Measurements from ENCODE around the gene PI4KA. TPM values are rescaled to one million over a fixed set of nuclear protein-coding genes. Genes with fewer than 3 reads are reported as not detected.
"Not testable (repeated sequence)": the region's sequence is repeated elsewhere in the genome, so short reads cannot be mapped to it uniquely, and the experiment has no call there.

Gene PI4KA
- total RNA-seq, 1 donor from 2014 or later: 24.4 TPM

- DNase-seq (ENCODE audit: low spot score): no peak
- Histone ChIP-seq H3K27me3 (no peaks in the 10 kb centered on the region), H4K20me1 (ENCODE audit: low read depth) (no peaks in the 10 kb centered on the region), H3K4me1 (no peaks in the 10 kb centered on the region), H3K27ac (no peak overlapping the region), H3K36me3 (no peaks in the 10 kb centered on the region), H3K79me2 (ENCODE audit: low read depth) (no peaks in the 10 kb centered on the region), H3F3A (ENCODE audit: low read depth) (no peaks in the 10 kb centered on the region), H3K4me2 (no peak overlapping the region), H2AFZ (replicated peaks) (no peak overlapping the region), H3K9ac (no peak overlapping the region), H3K9me3 (ENCODE audit: low read depth) (no peaks in the 10 kb centered on the region), H3K4me3 (no peak overlapping the region)
- Mint-ChIP-seq H3K4me3 (no peak overlapping the region), H3K36me3 (peaks cover 15% of the 10 kb centered on the region), H3K27me3 (ENCODE audit: insufficient read depth, low read depth) (no peaks in the 10 kb centered on the region), H3K9me3 (no peaks in the 10 kb centered on the region), H3K27ac (no peak overlapping the region), H3K4me1 (peaks cover 9% of the 10 kb centered on the region)
- TF ChIP-seq EZH2phosphoT487 (IDR thresholded peaks at IDR 0.05) (no peak), EZH2 (IDR thresholded peaks at IDR 0.05) (no peak), CTCF (IDR thresholded peaks at IDR 0.05) (no peak)
Measured at GRCh38 chr22:20720692-20721408, 137.8 kb downstream of the PI4KA start.

DNA sequence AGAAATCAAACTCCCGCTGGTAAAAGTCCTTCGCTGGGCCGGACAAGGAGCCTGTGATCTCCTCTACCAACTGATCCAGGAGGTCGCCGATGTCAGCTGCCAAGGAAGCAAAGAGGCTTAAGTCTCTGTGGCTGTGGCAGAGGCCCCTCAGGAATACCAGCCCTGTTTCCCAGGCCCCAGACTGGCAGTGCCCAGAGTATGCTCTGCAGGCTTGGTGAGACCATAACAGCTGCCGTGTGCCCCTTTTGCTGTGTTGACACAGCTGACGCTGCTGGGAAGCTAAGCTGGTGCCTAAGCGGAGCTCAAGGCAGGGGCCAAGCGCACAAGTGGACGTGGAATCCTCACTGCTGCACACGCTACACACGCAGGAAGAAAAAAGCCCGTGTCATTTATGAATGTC lies 139.9 kb downstream of the PI4KA start:
- not testable (repeated sequence) for H3K27me3 Mint-ChIP-seq (ENCODE audit: insufficient read depth, low read depth); H3F3A ChIP-seq (ENCODE audit: low read depth); H3K27ac Mint-ChIP-seq; H3K36me3 ChIP-seq; H3K9me3 ChIP-seq (ENCODE audit: low read depth); H3K79me2 ChIP-seq (ENCODE audit: low read depth); H3K4me1 ChIP-seq; H3K9me3 Mint-ChIP-seq; H3K4me1 Mint-ChIP-seq; H3K9ac ChIP-seq; H3K27ac ChIP-seq; H3K4me3 Mint-ChIP-seq; H3K4me3 ChIP-seq; H3K27me3 ChIP-seq; H2AFZ ChIP-seq (replicated peaks); H4K20me1 ChIP-seq (ENCODE audit: low read depth); DNase-seq (ENCODE audit: low spot score); H3K4me2 ChIP-seq
- H3K36me3 Mint-ChIP-seq: peaks cover 12% of the 10 kb centered on the region

- peaks cover 12% of the 10 kb centered on the region for H3K36me3 Mint-ChIP-seq
- not testable (repeated sequence) for H3K9ac ChIP-seq; H3K27me3 Mint-ChIP-seq (ENCODE audit: insufficient read depth, low read depth); H3K36me3 ChIP-seq; H3K4me3 ChIP-seq; H3K9me3 Mint-ChIP-seq; H3K4me3 Mint-ChIP-seq; H3K4me2 ChIP-seq; H3K9me3 ChIP-seq (ENCODE audit: low read depth); H4K20me1 ChIP-seq (ENCODE audit: low read depth); H3K27ac Mint-ChIP-seq; H3K4me1 Mint-ChIP-seq; H2AFZ ChIP-seq (replicated peaks); H3K27ac ChIP-seq; H3K4me1 ChIP-seq; H3K27me3 ChIP-seq; H3K79me2 ChIP-seq (ENCODE audit: low read depth); DNase-seq (ENCODE audit: low spot score); H3F3A ChIP-seq (ENCODE audit: low read depth)
Measured at GRCh38 chr22:20717981-20718380, 140.6 kb downstream of the PI4KA start.

DNA sequence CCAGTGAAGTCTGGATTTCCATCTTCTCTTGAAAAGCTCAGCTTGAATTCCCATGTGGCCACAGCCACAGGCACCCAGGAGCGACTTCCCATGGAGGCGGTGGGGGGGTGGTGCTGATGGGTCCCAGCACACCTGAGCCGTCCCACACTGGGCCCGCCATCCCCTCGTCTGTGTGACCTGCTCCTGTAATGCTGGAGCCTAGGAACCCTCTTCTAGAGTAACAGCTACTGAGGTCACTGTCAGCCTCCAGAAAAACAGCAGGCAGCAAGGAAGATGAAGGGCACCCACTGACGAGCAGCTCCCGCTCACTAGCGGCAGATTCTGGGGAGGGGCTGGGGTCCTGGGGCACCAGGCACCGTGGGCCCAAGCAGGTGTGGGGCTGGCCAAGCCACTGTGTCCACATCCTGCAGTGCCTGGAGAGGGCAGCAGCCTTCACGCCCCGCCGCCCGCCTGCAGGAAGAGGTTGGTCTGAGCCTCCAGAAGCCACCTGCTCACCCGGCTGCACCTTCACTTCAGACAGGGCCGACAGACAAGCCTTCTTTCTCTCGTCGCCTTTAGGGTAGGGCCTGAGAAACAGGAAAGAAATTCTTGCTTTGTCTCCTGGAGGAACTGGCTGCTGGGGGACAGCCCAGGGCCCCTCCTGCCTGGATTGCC lies 141.3 kb downstream of the PI4KA start:
- not testable (repeated sequence) for H3K9ac ChIP-seq; DNase-seq (ENCODE audit: low spot score); H4K20me1 ChIP-seq (ENCODE audit: low read depth); H3K9me3 Mint-ChIP-seq; H3K9me3 ChIP-seq (ENCODE audit: low read depth); H3F3A ChIP-seq (ENCODE audit: low read depth); H3K27me3 Mint-ChIP-seq (ENCODE audit: insufficient read depth, low read depth); H3K27ac Mint-ChIP-seq; H3K27me3 ChIP-seq; H3K36me3 ChIP-seq; H3K27ac ChIP-seq; H3K4me3 ChIP-seq; H2AFZ ChIP-seq (replicated peaks); H3K4me2 ChIP-seq; H3K79me2 ChIP-seq (ENCODE audit: low read depth); H3K4me3 Mint-ChIP-seq; H3K4me1 Mint-ChIP-seq; H3K4me1 ChIP-seq
- H3K36me3 Mint-ChIP-seq: peaks cover 10% of the 10 kb centered on the region

GRCh38 chr22:20713116-20713515 lies 145.5 kb downstream of the PI4KA start:
- not testable (repeated sequence) for H3K79me2 ChIP-seq (ENCODE audit: low read depth); H3K27ac Mint-ChIP-seq; H3K4me3 Mint-ChIP-seq; H3F3A ChIP-seq (ENCODE audit: low read depth); H2AFZ ChIP-seq (replicated peaks); H3K4me1 Mint-ChIP-seq; H3K9me3 ChIP-seq (ENCODE audit: low read depth); H3K27ac ChIP-seq; H3K36me3 ChIP-seq; H3K36me3 Mint-ChIP-seq; H3K27me3 ChIP-seq; H3K9me3 Mint-ChIP-seq; DNase-seq (ENCODE audit: low spot score); H3K4me1 ChIP-seq; H3K4me3 ChIP-seq; H4K20me1 ChIP-seq (ENCODE audit: low read depth); H3K9ac ChIP-seq; H3K4me2 ChIP-seq; H3K27me3 Mint-ChIP-seq (ENCODE audit: insufficient read depth, low read depth)

DNA sequence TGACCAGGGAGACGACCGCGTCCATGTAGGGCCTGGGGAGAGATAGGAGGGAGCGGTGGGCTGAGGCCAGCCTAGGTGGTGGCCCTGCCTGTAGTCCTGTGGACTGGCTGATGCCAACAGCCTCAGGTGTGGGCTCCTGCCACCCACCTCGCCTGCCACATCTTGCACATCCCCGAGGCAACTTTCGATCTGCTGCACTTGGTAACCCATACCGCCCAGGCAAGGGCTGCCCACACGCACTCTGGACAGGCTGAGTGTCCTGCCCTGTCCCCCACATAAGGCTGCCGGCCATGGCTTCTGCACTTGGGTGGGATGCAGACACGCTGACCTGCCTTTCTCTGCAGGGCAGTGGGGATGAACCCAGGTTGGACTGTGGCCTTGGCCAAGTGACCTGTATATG lies 148.6 kb downstream of the PI4KA start:
- H3K27ac Mint-ChIP-seq; H3K9me3 ChIP-seq (ENCODE audit: low read depth); H4K20me1 ChIP-seq (ENCODE audit: low read depth); H3K4me3 Mint-ChIP-seq; H3K4me3 ChIP-seq; H3F3A ChIP-seq (ENCODE audit: low read depth); H3K27me3 Mint-ChIP-seq (ENCODE audit: insufficient read depth, low read depth); H3K4me1 Mint-ChIP-seq; H3K36me3 Mint-ChIP-seq; H3K4me1 ChIP-seq; DNase-seq (ENCODE audit: low spot score); H3K9ac ChIP-seq; H2AFZ ChIP-seq (replicated peaks); H3K4me2 ChIP-seq; H3K79me2 ChIP-seq (ENCODE audit: low read depth); H3K27ac ChIP-seq; H3K36me3 ChIP-seq; H3K9me3 Mint-ChIP-seq: not testable (repeated sequence)
- peaks cover 10% of the 10 kb centered on the region for H3K27me3 ChIP-seq

DNA sequence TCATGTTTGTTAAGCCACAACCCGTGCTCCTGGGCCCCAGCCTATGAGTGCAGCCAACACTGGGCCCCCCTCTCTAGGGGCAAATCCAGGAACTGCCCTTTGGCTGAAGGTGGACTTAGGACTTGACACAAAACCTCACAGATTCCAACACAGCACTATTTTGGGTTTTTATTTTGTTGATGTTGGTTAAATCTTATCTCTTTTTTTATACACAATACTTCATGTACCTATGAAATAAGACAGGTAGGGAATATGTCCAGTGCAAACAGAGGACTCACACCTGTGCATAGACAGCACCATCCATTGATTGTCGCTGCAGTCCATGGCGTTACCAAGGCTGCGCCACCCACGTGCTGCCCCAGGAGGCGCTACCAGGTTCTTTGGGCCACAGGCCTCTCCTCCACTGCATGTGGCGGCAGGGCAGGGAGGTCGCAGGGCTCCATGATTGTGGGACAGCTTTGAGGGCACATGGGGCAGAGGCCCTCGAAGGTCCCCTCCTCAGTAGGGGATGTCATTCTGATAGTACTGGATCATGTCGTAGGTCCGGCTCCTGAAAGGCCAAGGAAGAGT lies 151.0 kb downstream of the PI4KA start:
- H3K4me1 ChIP-seq; H2AFZ ChIP-seq (replicated peaks); H3K36me3 ChIP-seq; H4K20me1 ChIP-seq (ENCODE audit: low read depth); H3K27ac Mint-ChIP-seq; H3K9me3 ChIP-seq (ENCODE audit: low read depth); H3K9me3 Mint-ChIP-seq; H3K4me3 ChIP-seq; DNase-seq (ENCODE audit: low spot score); H3K4me3 Mint-ChIP-seq; H3K9ac ChIP-seq; H3K27ac ChIP-seq; H3K79me2 ChIP-seq (ENCODE audit: low read depth); H3K4me2 ChIP-seq; H3K36me3 Mint-ChIP-seq; H3K4me1 Mint-ChIP-seq: not testable (repeated sequence)
- Histone ChIP-seq H3F3A (ENCODE audit: low read depth) (peaks cover 14% of the 10 kb centered on the region), H3K27me3 (peaks cover 26% of the 10 kb centered on the region)
- peaks cover 11% of the 10 kb centered on the region for H3K27me3 Mint-ChIP-seq (ENCODE audit: insufficient read depth, low read depth)

Data from neural progenitor cell (in vitro differentiated cells).